Endometrium (tissue), 2 donors: ENCODE data around the gene SCRN2.

Experiments
- FAIRE-seq: peaks from 2 replicates; lab custom pipeline; 2012; peaks lifted over from hg19 to GRCh38; lab: Jason Lieb, UNC
- donor health status: control.
- donor health status: control.

The SCRN2 gene

GRCh38 chr17:47871048-47871447 lies 30.0 kb upstream of the SCRN2 start:
- FAIRE-seq, result no peak

- no peak for FAIRE-seq
These were observed 29.0 kb upstream of the SCRN2 start for GRCh38 chr17:47870056-47870455.

- FAIRE-seq, result no peak
These were observed 28.0 kb upstream of the SCRN2 start for GRCh38 chr17:47869114-47869513.

- no peak for FAIRE-seq
These were observed 26.9 kb upstream of the SCRN2 start for GRCh38 chr17:47867813-47868533.

- no peak for FAIRE-seq
These were observed 25.9 kb upstream of the SCRN2 start for GRCh38 chr17:47866941-47867340.

- no peak for FAIRE-seq
These were observed 23.7 kb upstream of the SCRN2 start for GRCh38 chr17:47864791-47865216.

- FAIRE-seq, result no peak
These were observed 21.8 kb upstream of the SCRN2 start for GRCh38 chr17:47862621-47863440.

- FAIRE-seq, result no peak
These were observed 19.3 kb upstream of the SCRN2 start for GRCh38 chr17:47860386-47860785.

- FAIRE-seq, result no peak
These were observed 16.7 kb upstream of the SCRN2 start for GRCh38 chr17:47857551-47858455.

- FAIRE-seq, result no peak
These were observed 15.8 kb upstream of the SCRN2 start for GRCh38 chr17:47856830-47857229.

- no peak for FAIRE-seq
These were observed 14.7 kb upstream of the SCRN2 start for GRCh38 chr17:47855737-47856136.

- FAIRE-seq, result no peak
These were observed 12.5 kb upstream of the SCRN2 start for GRCh38 chr17:47853616-47854015.

- no peak for FAIRE-seq
These were observed 11.3 kb upstream of the SCRN2 start for GRCh38 chr17:47852113-47852949.

- FAIRE-seq, result no peak
These were observed 10.7 kb upstream of the SCRN2 start for GRCh38 chr17:47851764-47852112.

GRCh38 chr17:47850692-47851573 lies 9.9 kb upstream of the SCRN2 start, which contains the start of gene SP6:
Gene SP6, minus strand, starts transcription at chr17:47851163. Its CDS starts 2,734 bp downstream, at chr17:47848429.
- FAIRE-seq, result no peak

GRCh38 chr17:47850373-47850691 lies 9.3 kb upstream of the SCRN2 start:
- FAIRE-seq, result no peak

GRCh38 chr17:47848198-47848513 lies 7.1 kb upstream of the SCRN2 start:
- no peak for FAIRE-seq

- no peak for FAIRE-seq
These were observed 6.5 kb upstream of the SCRN2 start for GRCh38 chr17:47847341-47848197.

- no peak for FAIRE-seq
These were observed 5.8 kb upstream of the SCRN2 start for GRCh38 chr17:47846716-47847340.
